ENCODE data around the gene LRRC36. TPM values are rescaled to one million over a fixed set of nuclear protein-coding genes. Genes with fewer than 3 reads are reported as not detected.

LRRC36 gene
- total and polyA plus RNA-seq, 2 donors from 2014 or later: 2.6 to 3.1 TPM

- DNase-seq (peak in 3 of 5 donors; percentile 55 to 76 (median 69)), FAIRE-seq (no peak)
- H3K9ac ChIP-seq (ENCODE audit: low read length in 3 of 3): no peak overlapping the region
Observed at GRCh38 chr16:67404740-67405226, 78.2 kb downstream of the LRRC36 start.

GRCh38 chr16:67405336-67405735 is 78.7 kb downstream of the LRRC36 start:
- peak overlapping the region; percentile 53 to 90 for H3K27ac ChIP-seq (ENCODE audit: low read depth in 2 of 2, low read length in 2 of 2)
- H3K9me3 ChIP-seq (ENCODE audit: control insufficient read depth in 2 of 3, insufficient read depth in 1 of 3, low read length in 3 of 3): no peaks in the 10 kb centered on the region
- H3K4me3 ChIP-seq (ENCODE audit: low read length in 3 of 3): no peak overlapping the region
- H3K9ac ChIP-seq (ENCODE audit: low read length in 3 of 3): no peak overlapping the region
- no peaks in the 10 kb centered on the region for H3K36me3 ChIP-seq (ENCODE audit: control insufficient read depth in 2 of 3, insufficient read depth in 3 of 3, low read length in 3 of 3)
- DNase-seq (no peak), FAIRE-seq (no peak)
- no peaks in the 10 kb centered on the region for H3K27me3 ChIP-seq (ENCODE audit: control insufficient read depth, insufficient read depth, low read length)
- peaks cover 0 to 10% (median 3%) of the 10 kb centered on the region in 3 donors for H3K4me1 ChIP-seq (ENCODE audit: control insufficient read depth in 2 of 3, insufficient read depth in 2 of 3, low read depth in 1 of 3, low read length in 3 of 3)
- intact Hi-C loops (cut with DNase I): no loop called here
- no peak for TF ChIP-seq CTCF (IDR thresholded peaks at IDR 0.05; ENCODE audit: borderline replicate concordance, extremely low read depth, insufficient read depth)

More at GRCh38 chr16:67404740-67405226, 78.2 kb downstream of the LRRC36 start:
- no peak for TF ChIP-seq CTCF (IDR thresholded peaks at IDR 0.05; ENCODE audit: borderline replicate concordance, extremely low read depth, insufficient read depth)
- intact Hi-C loops (cut with DNase I): no loop called here
- H3K27ac ChIP-seq (ENCODE audit: low read depth in 2 of 2, low read length in 2 of 2): peak overlapping the region; percentile 86 to 90
- no peaks in the 10 kb centered on the region for H3K9me3 ChIP-seq (ENCODE audit: control insufficient read depth in 2 of 3, insufficient read depth in 1 of 3, low read length in 3 of 3)
- no peak overlapping the region for H3K4me3 ChIP-seq (ENCODE audit: low read length in 3 of 3)
- H3K27me3 ChIP-seq (ENCODE audit: control insufficient read depth, insufficient read depth, low read length): no peaks in the 10 kb centered on the region
- peaks cover 0 to 10% (median 3%) of the 10 kb centered on the region in 3 donors for H3K4me1 ChIP-seq (ENCODE audit: control insufficient read depth in 2 of 3, insufficient read depth in 2 of 3, low read depth in 1 of 3, low read length in 3 of 3)
- no peaks in the 10 kb centered on the region for H3K36me3 ChIP-seq (ENCODE audit: control insufficient read depth in 2 of 3, insufficient read depth in 3 of 3, low read length in 3 of 3)

- no peak for TF ChIP-seq CTCF (IDR thresholded peaks at IDR 0.05; ENCODE audit: borderline replicate concordance, extremely low read depth, insufficient read depth)
- H3K4me1 ChIP-seq (ENCODE audit: control insufficient read depth in 2 of 3, insufficient read depth in 2 of 3, low read depth in 1 of 3, low read length in 3 of 3): peaks cover 0 to 10% (median 3%) of the 10 kb centered on the region in 3 donors
- H3K27ac ChIP-seq (ENCODE audit: low read depth in 2 of 2, low read length in 2 of 2): no peak overlapping the region
- FAIRE-seq (no peak), DNase-seq (peak in 1 of 5 donors; percentile 52)
- no peaks in the 10 kb centered on the region for H3K36me3 ChIP-seq (ENCODE audit: control insufficient read depth in 2 of 3, insufficient read depth in 3 of 3, low read length in 3 of 3)
- no peaks in the 10 kb centered on the region for H3K27me3 ChIP-seq (ENCODE audit: control insufficient read depth, insufficient read depth, low read length)
- no peak overlapping the region for H3K4me3 ChIP-seq (ENCODE audit: low read length in 3 of 3)
- H3K9me3 ChIP-seq (ENCODE audit: control insufficient read depth in 2 of 3, insufficient read depth in 1 of 3, low read length in 3 of 3): no peaks in the 10 kb centered on the region
- peak overlapping the region in 1 of 3 donors; percentile 12 for H3K9ac ChIP-seq (ENCODE audit: low read length in 3 of 3)
- intact Hi-C loops (cut with DNase I): no loop called here
Observed at GRCh38 chr16:67406111-67406971, 79.7 kb downstream of the LRRC36 start.

Measured in kidney (tissue), 14 donors.